Measurements from ENCODE around the gene COMP.

COMP gene

GRCh38 chr19:18759304-18759994 lies 31.7 kb downstream of the COMP start:
- no peak for DNase-seq (ENCODE audit: low read depth, low spot score)
- Histone ChIP-seq H3K9me3 (ENCODE audit: insufficient read depth, low read length) (no peaks in the 10 kb centered on the region), H3K4me3 (ENCODE audit: insufficient read length, low read depth) (no peak overlapping the region), H3K9ac (ENCODE audit: insufficient read length, low read depth) (no peak overlapping the region), H3K36me3 (ENCODE audit: insufficient read depth, insufficient read length, low read length) (peaks cover 3% of the 10 kb centered on the region), H3K27me3 (ENCODE audit: insufficient read depth, insufficient read length) (peaks cover 8% of the 10 kb centered on the region), H3K4me1 (ENCODE audit: insufficient read depth, insufficient read length) (peaks cover 15% of the 10 kb centered on the region)
- no peak for TF ChIP-seq YY1 (IDR thresholded peaks at IDR 0.05; ENCODE audit: insufficient read depth, insufficient read length)
- TF ChIP-seq SUZ12 (IDR thresholded peaks at IDR 0.05; ENCODE audit: extremely low read depth, insufficient read depth, insufficient read length), result no peak
- no peak for TF ChIP-seq ZNF274 (IDR thresholded peaks at IDR 0.05; ENCODE audit: low read depth, low read length)

GRCh38 chr19:18756896-18757295 lies 34.2 kb downstream of the COMP start:
- no peak overlapping the region for H3K9ac ChIP-seq (ENCODE audit: insufficient read length, low read depth)
- DNase-seq (ENCODE audit: low read depth, low spot score), result no peak
- TF ChIP-seq SUZ12 (IDR thresholded peaks at IDR 0.05; ENCODE audit: extremely low read depth, insufficient read depth, insufficient read length) (no peak), YY1 (IDR thresholded peaks at IDR 0.05; ENCODE audit: insufficient read depth, insufficient read length) (no peak), ZNF274 (IDR thresholded peaks at IDR 0.05; ENCODE audit: low read depth, low read length) (no peak)
- H3K4me3 ChIP-seq (ENCODE audit: insufficient read length, low read depth), result no peak overlapping the region
- H3K9me3 ChIP-seq (ENCODE audit: insufficient read depth, low read length), result no peaks in the 10 kb centered on the region
- no peaks in the 10 kb centered on the region for H3K27me3 ChIP-seq (ENCODE audit: insufficient read depth, insufficient read length)
- H3K4me1 ChIP-seq (ENCODE audit: insufficient read depth, insufficient read length), result peaks cover 12% of the 10 kb centered on the region
- peaks cover 15% of the 10 kb centered on the region for H3K36me3 ChIP-seq (ENCODE audit: insufficient read depth, insufficient read length, low read length)

GRCh38 chr19:18754501-18754900 lies 36.6 kb downstream of the COMP start:
- TF ChIP-seq ZNF274 (IDR thresholded peaks at IDR 0.05; ENCODE audit: low read depth, low read length) (no peak), YY1 (IDR thresholded peaks at IDR 0.05; ENCODE audit: insufficient read depth, insufficient read length) (no peak), SUZ12 (IDR thresholded peaks at IDR 0.05; ENCODE audit: extremely low read depth, insufficient read depth, insufficient read length) (no peak)
- Histone ChIP-seq H3K36me3 (ENCODE audit: insufficient read depth, insufficient read length, low read length) (peaks cover 28% of the 10 kb centered on the region), H3K9me3 (ENCODE audit: insufficient read depth, low read length) (no peaks in the 10 kb centered on the region), H3K27me3 (ENCODE audit: insufficient read depth, insufficient read length) (no peaks in the 10 kb centered on the region), H3K9ac (ENCODE audit: insufficient read length, low read depth) (no peak overlapping the region), H3K4me1 (ENCODE audit: insufficient read depth, insufficient read length) (peaks cover 22% of the 10 kb centered on the region), H3K4me3 (ENCODE audit: insufficient read length, low read depth) (no peak overlapping the region)
- no peak for DNase-seq (ENCODE audit: low read depth, low spot score)

- Histone ChIP-seq H3K4me3 (ENCODE audit: insufficient read length, low read depth) (no peak overlapping the region), H3K27me3 (ENCODE audit: insufficient read depth, insufficient read length) (no peaks in the 10 kb centered on the region), H3K9ac (ENCODE audit: insufficient read length, low read depth) (peak overlapping the region; percentile 36), H3K9me3 (ENCODE audit: insufficient read depth, low read length) (no peaks in the 10 kb centered on the region), H3K4me1 (ENCODE audit: insufficient read depth, insufficient read length) (peaks cover 19% of the 10 kb centered on the region), H3K36me3 (ENCODE audit: insufficient read depth, insufficient read length, low read length) (peaks cover 29% of the 10 kb centered on the region)
- TF ChIP-seq YY1 (IDR thresholded peaks at IDR 0.05; ENCODE audit: insufficient read depth, insufficient read length) (no peak), ZNF274 (IDR thresholded peaks at IDR 0.05; ENCODE audit: low read depth, low read length) (no peak), SUZ12 (IDR thresholded peaks at IDR 0.05; ENCODE audit: extremely low read depth, insufficient read depth, insufficient read length) (no peak)
- no peak for DNase-seq (ENCODE audit: low read depth, low spot score)
Observed at GRCh38 chr19:18751571-18751970, 39.5 kb downstream of the COMP start.

- DNase-seq (ENCODE audit: low read depth, low spot score), result no peak
- H3K36me3 ChIP-seq (ENCODE audit: insufficient read depth, insufficient read length, low read length), result peaks cover 29% of the 10 kb centered on the region
- H3K9ac ChIP-seq (ENCODE audit: insufficient read length, low read depth), result peak overlapping the region; percentile 34
- H3K4me1 ChIP-seq (ENCODE audit: insufficient read depth, insufficient read length), result peaks cover 26% of the 10 kb centered on the region
- TF ChIP-seq YY1 (IDR thresholded peaks at IDR 0.05; ENCODE audit: insufficient read depth, insufficient read length) (no peak), ZNF274 (IDR thresholded peaks at IDR 0.05; ENCODE audit: low read depth, low read length) (no peak), SUZ12 (IDR thresholded peaks at IDR 0.05; ENCODE audit: extremely low read depth, insufficient read depth, insufficient read length) (no peak)
- H3K9me3 ChIP-seq (ENCODE audit: insufficient read depth, low read length), result no peaks in the 10 kb centered on the region
- H3K27me3 ChIP-seq (ENCODE audit: insufficient read depth, insufficient read length), result no peaks in the 10 kb centered on the region
- no peak overlapping the region for H3K4me3 ChIP-seq (ENCODE audit: insufficient read length, low read depth)
Observed at GRCh38 chr19:18750295-18750970, 40.7 kb downstream of the COMP start.

- Histone ChIP-seq H3K27me3 (ENCODE audit: insufficient read depth, insufficient read length) (no peaks in the 10 kb centered on the region), H3K4me1 (ENCODE audit: insufficient read depth, insufficient read length) (peaks cover 30% of the 10 kb centered on the region), H3K36me3 (ENCODE audit: insufficient read depth, insufficient read length, low read length) (peaks cover 27% of the 10 kb centered on the region), H3K4me3 (ENCODE audit: insufficient read length, low read depth) (no peak overlapping the region), H3K9ac (ENCODE audit: insufficient read length, low read depth) (peak overlapping the region; percentile 25), H3K9me3 (ENCODE audit: insufficient read depth, low read length) (no peaks in the 10 kb centered on the region)
- no peak for TF ChIP-seq ZNF274 (IDR thresholded peaks at IDR 0.05; ENCODE audit: low read depth, low read length)
- TF ChIP-seq YY1 (IDR thresholded peaks at IDR 0.05; ENCODE audit: insufficient read depth, insufficient read length), result no peak
- TF ChIP-seq SUZ12 (IDR thresholded peaks at IDR 0.05; ENCODE audit: extremely low read depth, insufficient read depth, insufficient read length), result no peak
- no peak for DNase-seq (ENCODE audit: low read depth, low spot score)
Observed at GRCh38 chr19:18749362-18750231, 41.5 kb downstream of the COMP start.

Measured in NT2/D1 (cell line).